GM19238 (cell line): ENCODE results near the gene FANCI.
"Not testable (repeated sequence)": the region's sequence is repeated elsewhere in the genome, so short reads cannot be mapped to it uniquely, and the experiment has no call there.

Experiments used
- DNase-seq: peaks from one replicate; pipeline ENCODE4 v3.0.0; 2011; ENCODE audit warnings: low spot score; ENCODE audit not compliant: insufficient read length

The FANCI gene

GRCh38 chr15:89221543-89221942 lies 22.2 kb upstream of the FANCI start, which contains the start of gene RLBP1:
RLBP1 (minus strand) TSS chr15:89221579; CDS start chr15:89218975, 2,604 bp downstream.
- DNase-seq = no peak

GRCh38 chr15:89225588-89225987 lies 18.2 kb upstream of the FANCI start:
- DNase-seq = no peak

GRCh38 chr15:89226359-89227221 lies 17.2 kb upstream of the FANCI start:
- no peak for DNase-seq

GRCh38 chr15:89227425-89227824 lies 16.4 kb upstream of the FANCI start:
- DNase-seq = no peak

- DNase-seq = no peak
Observed at GRCh38 chr15:89230277-89230676, 13.5 kb upstream of the FANCI start.

GRCh38 chr15:89231832-89232231 lies 11.9 kb upstream of the FANCI start:
- DNase-seq = no peak

- DNase-seq = not testable (repeated sequence)
Observed at GRCh38 chr15:89239883-89240810, 3.6 kb upstream of the FANCI start.

- no peak for DNase-seq
Observed at GRCh38 chr15:89243046-89243690, 611 bp upstream of the FANCI start.

- no peak for DNase-seq
Observed at GRCh38 chr15:89244574-89244903, 760 bp downstream of the FANCI start.

- DNase-seq = no peak
Observed at GRCh38 chr15:89247446-89247845, 3.7 kb downstream of the FANCI start.

- no peak for DNase-seq
Observed at GRCh38 chr15:89248584-89248983, 4.8 kb downstream of the FANCI start.

GRCh38 chr15:89250142-89250541 lies 6.4 kb downstream of the FANCI start:
- not testable (repeated sequence) for DNase-seq

- not testable (repeated sequence) for DNase-seq
Observed at GRCh38 chr15:89277281-89277680, 33.5 kb downstream of the FANCI start.

GRCh38 chr15:89278307-89278706 lies 34.5 kb downstream of the FANCI start:
- DNase-seq = no peak

GRCh38 chr15:89282631-89283030 lies 38.9 kb downstream of the FANCI start:
- no peak for DNase-seq

GRCh38 chr15:89283201-89283600 lies 39.4 kb downstream of the FANCI start:
- no peak for DNase-seq

- no peak for DNase-seq
Observed at GRCh38 chr15:89291934-89292438, 48.2 kb downstream of the FANCI start.

- no peak for DNase-seq
Observed at GRCh38 chr15:89293012-89293411, 49.2 kb downstream of the FANCI start.

GRCh38 chr15:89299896-89300295 lies 56.1 kb downstream of the FANCI start:
- DNase-seq = no peak

GRCh38 chr15:89301304-89302089 lies 57.7 kb downstream of the FANCI start:
- DNase-seq = no peak

GRCh38 chr15:89303986-89304385 lies 60.2 kb downstream of the FANCI start:
- DNase-seq = no peak
